SK-N-SH (cell line): ENCODE results near the gene SUPT3H. TPM values are rescaled to one million over a fixed set of nuclear protein-coding genes. Genes with fewer than 3 reads are reported as not detected.

ENCODE experiments used
- CTCF ChIA-PET: fragments of 300-600, 350-600 bp; formaldehyde crosslinking; extraction: SDS; loops from one replicate; lab custom pipeline; 2021; lab: Yijun Ruan, JAX
- POLR2A ChIA-PET: fragments of 350-600 bp; sonication (Branson Sonifier 250); formaldehyde crosslinking; extraction: SDS; loops from one replicate; lab custom pipeline; 2020; ENCODE audit warnings: antibody characterized with exemption, inconsistent platforms; lab: Yijun Ruan, JAX
- DNase-seq: peaks from one replicate; pipeline ENCODE4 v3.0.0; 2012
- H2AFZ ChIP-seq: fragments of 200-600 bp; sonication (generic); 2 replicates; pipeline ENCODE4 v1.8.1; 2016; ENCODE audit warnings: antibody characterized with exemption, mild to moderate bottlenecking, low read depth
- H3F3A ChIP-seq: fragments of 200-600 bp; sonication (generic); replicated peaks from 2 replicates; pipeline ENCODE3; 2016; ENCODE audit warnings: antibody characterized with exemption, mild to moderate bottlenecking; ENCODE audit not compliant: insufficient read depth
- H3K27ac ChIP-seq, 2 experiments: fragments of 200-500 bp in 1 of 2; fragments of 200-600 bp in 1 of 2; sonication (Bioruptor generic) in 1 of 2; sonication (generic), shearing (Covaris generic) in 1 of 2; 2 replicates each; pipeline versions ENCODE4 v1.5.1 to v1.6.1; 2014 to 2016; ENCODE audit warnings: low read depth in 2 of 2, inconsistent platforms in 1 of 2, low read length in 1 of 2, mild to moderate bottlenecking in 1 of 2, mixed read lengths in 1 of 2
- H3K27me3 ChIP-seq: fragments of 200-600 bp; sonication (generic), shearing (Covaris generic); 2 replicates; pipeline ENCODE4 v1.6.1; 2016; ENCODE audit warnings: mixed run types; ENCODE audit not compliant: insufficient read depth
- H3K36me3 ChIP-seq, 2 experiments: fragments of 200-500 bp in 1 of 2; fragments of 200-600 bp in 1 of 2; sonication (Bioruptor generic) in 1 of 2; sonication (generic) in 1 of 2; replicated peaks in 1 of 2; 2 replicates each; pipeline versions ENCODE3 to v1.5.1; 2014 to 2016; ENCODE audit warnings: low read length in 1 of 2, mild to moderate bottlenecking in 1 of 2; ENCODE audit not compliant: insufficient read depth in 2 of 2, control insufficient read depth in 1 of 2
- H3K4me1 ChIP-seq, 2 experiments: fragments of 200-500 bp in 1 of 2; fragments of 200-600 bp in 1 of 2; sonication (Bioruptor generic) in 1 of 2; sonication (generic), shearing (Covaris generic) in 1 of 2; 2 replicates each; pipeline versions ENCODE4 v1.5.1 to v1.6.1; 2014 to 2016; ENCODE audit warnings: low read depth in 1 of 2, low read length in 1 of 2, mixed run types in 1 of 2; ENCODE audit not compliant: insufficient read depth in 2 of 2, control insufficient read depth in 1 of 2
- H3K4me2 ChIP-seq: fragments of 200-600 bp; sonication (generic), shearing (Covaris generic); 2 replicates; pipeline ENCODE4 v1.6.1; 2017; ENCODE audit warnings: mixed run types
- H3K4me3 ChIP-seq, 2 experiments: fragments of 200-500 bp in 1 of 2; fragments of 200-600 bp in 1 of 2; sonication (Bioruptor generic) in 1 of 2; sonication (generic), shearing (Covaris generic) in 1 of 2; 2 replicates each; pipeline versions ENCODE4 v1.5.1 to v1.8.1; 2014 to 2016; ENCODE audit warnings: low read depth in 2 of 2, inconsistent platforms in 1 of 2, low read length in 1 of 2, mild to moderate bottlenecking in 1 of 2, mixed read lengths in 1 of 2, moderate library complexity in 1 of 2
- H3K79me2 ChIP-seq: fragments of 200-600 bp; sonication (generic); 2 replicates; pipeline ENCODE4 v1.8.1; 2017; ENCODE audit warnings: mild to moderate bottlenecking; ENCODE audit not compliant: insufficient read depth
- H3K9ac ChIP-seq: fragments of 200-600 bp; sonication (generic); 2 replicates; pipeline ENCODE4 v1.6.1; 2017; ENCODE audit warnings: mixed run types
- H3K9me2 ChIP-seq: fragments of 200-600 bp; sonication (generic); 2 replicates; pipeline ENCODE4 v1.6.1; 2017; ENCODE audit warnings: mixed run types
- H3K9me3 ChIP-seq: fragments of 200-600 bp; sonication (generic); 2 replicates; pipeline ENCODE4 v1.6.1; 2017; ENCODE audit warnings: mixed run types, mild to moderate bottlenecking, moderate library complexity
- H4K20me1 ChIP-seq: fragments of 200-600 bp; sonication (generic); 2 replicates; pipeline ENCODE4 v1.6.1; 2017; ENCODE audit warnings: mild to moderate bottlenecking, mixed run types; ENCODE audit not compliant: insufficient read depth
- CTCF ChIP-seq: fragments of 200-600 bp; sonication (generic); IDR thresholded peaks from 2 replicates; pipeline ENCODE4 v1.6.1; 2017; ENCODE audit warnings: antibody characterized with exemption, mild to moderate bottlenecking, moderate library complexity
- ELF1 ChIP-seq: IDR thresholded peaks from 2 replicates; pipeline ENCODE4 v1.4.0; 2012
- EZH2phosphoT487 ChIP-seq: fragments of 200-600 bp; sonication (generic); IDR thresholded peaks from 2 replicates; pipeline ENCODE4 v1.6.1; 2017; ENCODE audit warnings: low read depth, mixed run types, mild to moderate bottlenecking, antibody characterized with exemption, moderate library complexity, borderline replicate concordance
- FOSL2 ChIP-seq: IDR thresholded peaks from 2 replicates; pipeline ENCODE4 v1.4.0; 2012; ENCODE audit warnings: low read depth, mild to moderate bottlenecking, moderate library complexity, borderline replicate concordance
- FOXJ3 ChIP-seq: sonication (generic); formaldehyde crosslinking; IDR thresholded peaks from 2 replicates; pipeline ENCODE4 v1.5.1; 2020; ENCODE audit warnings: mild to moderate bottlenecking, missing genetic modification reagents
- GABPA ChIP-seq: IDR thresholded peaks from 2 replicates; pipeline ENCODE4 v1.4.0; 2012; ENCODE audit warnings: low read depth, mild to moderate bottlenecking
- GATA2 ChIP-seq: sonication (generic); formaldehyde crosslinking; IDR thresholded peaks from 2 replicates; pipeline ENCODE4 v1.5.0; 2020; ENCODE audit warnings: mild to moderate bottlenecking, missing genetic modification reagents
- IRF3 ChIP-seq: fragments of 150-350 bp; IDR thresholded peaks from 2 replicates; pipeline ENCODE4 v1.6.1; 2016; ENCODE audit warnings: mild to moderate bottlenecking, low read depth, low read length
- JUND ChIP-seq: IDR thresholded peaks from 2 replicates; pipeline ENCODE4 v1.4.0; 2012
- MAX ChIP-seq: IDR thresholded peaks from 2 replicates; pipeline ENCODE4 v1.4.0; 2012; ENCODE audit warnings: low read depth
- MXI1 ChIP-seq: IDR thresholded peaks from 2 replicates; pipeline ENCODE4 v1.6.1; 2012; ENCODE audit warnings: mild to moderate bottlenecking, low read depth, low read length, improper control_type of control experiment
- NRF1 ChIP-seq: IDR thresholded peaks from 2 replicates; pipeline ENCODE4 v1.6.1; 2012; ENCODE audit warnings: low read depth, mild to moderate bottlenecking, low read length
- RAD21 ChIP-seq: IDR thresholded peaks from 2 replicates; pipeline ENCODE4 v1.6.1; 2012; ENCODE audit warnings: mild to moderate bottlenecking, low read length
- RCOR1 ChIP-seq: fragments of 150-350 bp; IDR thresholded peaks from 2 replicates; pipeline ENCODE4 v1.6.1; 2017; ENCODE audit warnings: antibody characterized with exemption, low read length
- RXRA ChIP-seq: IDR thresholded peaks from 2 replicates; pipeline ENCODE4 v1.4.0; 2012; ENCODE audit warnings: low read depth, mild to moderate bottlenecking, borderline replicate concordance
- TEAD4 ChIP-seq: IDR thresholded peaks from 2 replicates; pipeline ENCODE4 v1.4.0; 2012; ENCODE audit warnings: mild to moderate bottlenecking, borderline replicate concordance; ENCODE audit not compliant: insufficient read depth
- USF1 ChIP-seq: IDR thresholded peaks from 2 replicates; pipeline ENCODE4 v1.4.0; 2012; ENCODE audit warnings: low read depth, borderline replicate concordance
- USF2 ChIP-seq: fragments of 150-350 bp; IDR thresholded peaks from 2 replicates; pipeline ENCODE4 v1.6.1; 2017; ENCODE audit warnings: antibody characterized with exemption, low read length, low read depth, borderline replicate concordance
- WGBS: methylation state at CpG from one replicate; pipeline ENCODE4 v1.1.6; 2017; ENCODE audit warnings: low lambda C conversion rate; 5-methylcytosine and 5-hydroxymethylcytosine counted together
- polyA plus RNA-seq, 3 experiments: library from polyadenylated mRNA; depleted of rRNA; stranded (reverse); fragments of >200 nt; gene quantifications; 2 replicates each; pipeline ENCODE4 v1.2.3, GENCODE V29; 2012

SUPT3H gene
- polyA plus RNA-seq, 1 of the 3 experiments (the other 2 are of a cell fraction): 10.9 TPM

GRCh38 chr6:44828780-44829179, 549.0 kb downstream of the SUPT3H start:
- WGBS: 85% methylated on average over 2 of the region's 2 CpGs

More at GRCh38 chr6:44828780-44829179, 549.0 kb downstream of the SUPT3H start:
- H3K4me1 ChIP-seq: peaks cover 0 to 3% of the 10 kb centered on the region in 2 experiments; a peak in 2 of 4 replicates
- no peak overlapping the region for H3K4me3 ChIP-seq
- H3K9me3 ChIP-seq: no peaks in the 10 kb centered on the region
- no peaks in the 10 kb centered on the region for H3F3A ChIP-seq
- ChIA-PET POLR2A (no interaction called here), CTCF (no interaction called here)
- no peak overlapping the region for H3K9ac ChIP-seq
- no peaks in the 10 kb centered on the region for H3K36me3 ChIP-seq
- no peak overlapping the region for H2AFZ ChIP-seq
- no peaks in the 10 kb centered on the region for H3K27me3 ChIP-seq
- TF ChIP-seq MAX: no peak
- no peak for TF ChIP-seq ELF1
- no peak for TF ChIP-seq RXRA
- no peak for TF ChIP-seq IRF3
- TF ChIP-seq GABPA: no peak
- no peak for TF ChIP-seq RCOR1
- TF ChIP-seq RAD21: no peak
- no peak for TF ChIP-seq FOSL2
- no peak for TF ChIP-seq GATA2 (CRISPR knock-in tag)
- TF ChIP-seq TEAD4: no peak
- no peak for TF ChIP-seq CTCF
- no peak for TF ChIP-seq MXI1
- TF ChIP-seq EZH2phosphoT487: no peak
- TF ChIP-seq JUND: no peak
- TF ChIP-seq NRF1: no peak
- TF ChIP-seq USF2: no peak
- no peak for TF ChIP-seq FOXJ3
- TF ChIP-seq USF1: no peak
- no peak overlapping the region for H3K4me2 ChIP-seq
- no peak overlapping the region for H3K27ac ChIP-seq
- no peaks in the 10 kb centered on the region for H3K9me2 ChIP-seq
- H3K79me2 ChIP-seq: no peaks in the 10 kb centered on the region
- no peak for DNase-seq
- no peaks in the 10 kb centered on the region for H4K20me1 ChIP-seq
